Osteoblast (primary cell): ENCODE data around the gene RCAN1. TPM values are rescaled to one million over a fixed set of nuclear protein-coding genes. Genes with fewer than 3 reads are reported as not detected.

ENCODE experiments used
- DNase-seq: peaks from one replicate; pipeline ENCODE4 v3.0.0; 2011; ENCODE audit warnings: low spot score, mixed read lengths; ENCODE audit not compliant: insufficient read length; ENCODE audit errors: missing footprints
- H2AFZ ChIP-seq: 2 replicates; pipeline ENCODE4 v1.6.0; 2011; ENCODE audit warnings: mild to moderate bottlenecking, low read length
- H3K27ac ChIP-seq: 2 replicates; pipeline ENCODE4 v1.5.1; 2011; ENCODE audit warnings: mild to moderate bottlenecking, low read depth, low read length, moderate library complexity
- H3K27me3 ChIP-seq: 2 replicates; pipeline ENCODE4 v1.6.0; 2012; ENCODE audit warnings: mild to moderate bottlenecking, control low read depth, inconsistent platforms, low read length, moderate library complexity; ENCODE audit not compliant: insufficient read depth
- H3K36me3 ChIP-seq: 2 replicates; pipeline ENCODE4 v1.5.1; 2011; ENCODE audit warnings: mild to moderate bottlenecking, low read length, control low read depth, moderate library complexity; ENCODE audit not compliant: insufficient read depth
- H3K4me1 ChIP-seq: 2 replicates; pipeline ENCODE4 v1.5.1; 2011; ENCODE audit warnings: mild to moderate bottlenecking, low read length, control low read depth, moderate library complexity; ENCODE audit not compliant: insufficient read depth
- H3K4me2 ChIP-seq: 2 replicates; pipeline ENCODE4 v1.6.0; 2011; ENCODE audit warnings: mild to moderate bottlenecking, low read length; ENCODE audit not compliant: insufficient read depth
- H3K4me3 ChIP-seq: fragments of 200-600 bp; sonication (generic); 3 replicates; pipeline ENCODE4 v1.5.1; 2012; ENCODE audit warnings: mild to moderate bottlenecking, low read length, inconsistent platforms; ENCODE audit not compliant: insufficient read depth
- H3K79me2 ChIP-seq: 2 replicates; pipeline ENCODE4 v1.6.0; 2012; ENCODE audit warnings: mild to moderate bottlenecking, low read length, control low read depth, inconsistent platforms; ENCODE audit not compliant: insufficient read depth
- H3K9me3 ChIP-seq: 2 replicates; pipeline ENCODE4 v1.5.1; 2011; ENCODE audit warnings: low read depth, low read length, control low read depth
- H4K20me1 ChIP-seq: 2 replicates; pipeline ENCODE4 v1.6.0; 2012; ENCODE audit warnings: mild to moderate bottlenecking, low read length, control low read depth; ENCODE audit not compliant: insufficient read depth
- total RNA-seq: library from RNA; depleted of rRNA; stranded (reverse); fragments of >200 nt; gene quantifications from 2 replicates; pipeline ENCODE4 v1.2.3, GENCODE V29; 2012
- TF ChIP-seq, protein P1 (sequence below): IDR thresholded peaks from 2 replicates; pipeline ENCODE4 v1.5.1; 2011; ENCODE audit warnings: mild to moderate bottlenecking, low read depth, low read length, moderate library complexity; ENCODE audit errors: extremely low read depth

RCAN1 gene
- total RNA-seq, 1 donor: 103 TPM

DNA sequence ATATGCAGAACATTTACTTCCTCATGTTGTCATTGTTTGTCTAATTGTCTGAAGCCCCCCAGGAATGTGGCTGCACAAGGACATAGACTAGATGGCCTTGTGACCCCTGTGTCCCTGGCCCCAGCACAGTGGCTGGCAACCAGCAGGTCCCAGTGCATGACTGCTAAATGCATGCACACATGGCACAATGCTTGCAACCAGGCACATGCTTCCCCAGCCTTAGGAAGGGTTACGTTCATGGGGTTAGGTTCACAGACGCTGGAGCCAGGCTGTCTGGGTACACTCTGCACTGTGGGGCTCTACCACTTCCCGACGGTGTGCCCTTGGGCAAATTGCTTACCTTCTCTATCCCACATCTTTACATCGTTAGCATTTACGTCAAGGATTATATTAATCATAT, 32.6 kb upstream of the RCAN1 start:
- no peaks in the 10 kb centered on the region for H3K36me3 ChIP-seq
- no peak overlapping the region for H3K27ac ChIP-seq
- H3K4me2 ChIP-seq: no peak overlapping the region
- H3K79me2 ChIP-seq: no peaks in the 10 kb centered on the region
- H4K20me1 ChIP-seq: no peaks in the 10 kb centered on the region
- no peak overlapping the region for H3K4me3 ChIP-seq
- H2AFZ ChIP-seq: no peak overlapping the region
- peak; percentile 53 for DNase-seq
- TF ChIP-seq, protein P1, sequence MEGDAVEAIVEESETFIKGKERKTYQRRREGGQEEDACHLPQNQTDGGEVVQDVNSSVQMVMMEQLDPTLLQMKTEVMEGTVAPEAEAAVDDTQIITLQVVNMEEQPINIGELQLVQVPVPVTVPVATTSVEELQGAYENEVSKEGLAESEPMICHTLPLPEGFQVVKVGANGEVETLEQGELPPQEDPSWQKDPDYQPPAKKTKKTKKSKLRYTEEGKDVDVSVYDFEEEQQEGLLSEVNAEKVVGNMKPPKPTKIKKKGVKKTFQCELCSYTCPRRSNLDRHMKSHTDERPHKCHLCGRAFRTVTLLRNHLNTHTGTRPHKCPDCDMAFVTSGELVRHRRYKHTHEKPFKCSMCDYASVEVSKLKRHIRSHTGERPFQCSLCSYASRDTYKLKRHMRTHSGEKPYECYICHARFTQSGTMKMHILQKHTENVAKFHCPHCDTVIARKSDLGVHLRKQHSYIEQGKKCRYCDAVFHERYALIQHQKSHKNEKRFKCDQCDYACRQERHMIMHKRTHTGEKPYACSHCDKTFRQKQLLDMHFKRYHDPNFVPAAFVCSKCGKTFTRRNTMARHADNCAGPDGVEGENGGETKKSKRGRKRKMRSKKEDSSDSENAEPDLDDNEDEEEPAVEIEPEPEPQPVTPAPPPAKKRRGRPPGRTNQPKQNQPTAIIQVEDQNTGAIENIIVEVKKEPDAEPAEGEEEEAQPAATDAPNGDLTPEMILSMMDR: no peak
- H3K4me1 ChIP-seq: no peaks in the 10 kb centered on the region
- peaks cover 37% of the 10 kb centered on the region for H3K27me3 ChIP-seq
- H3K9me3 ChIP-seq: peaks cover 5% of the 10 kb centered on the region

DNA sequence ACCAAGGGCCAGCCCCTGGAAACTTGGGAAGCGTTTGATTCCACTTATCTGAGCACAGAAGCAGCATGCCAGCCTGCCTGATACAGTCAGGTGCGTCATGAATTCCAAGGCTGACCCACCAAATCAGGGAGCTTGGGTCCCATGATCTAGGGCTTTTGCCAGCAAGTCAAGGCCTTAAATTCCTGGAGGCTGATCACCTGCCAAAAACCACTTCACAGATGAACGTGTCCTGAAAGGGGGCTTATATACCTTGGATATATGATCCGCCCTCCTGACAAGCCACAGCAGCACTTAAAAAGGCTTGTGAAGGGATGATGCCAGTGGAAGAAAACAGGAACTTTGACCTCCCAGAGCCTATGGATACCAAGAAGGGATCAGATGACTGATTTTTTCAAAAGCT, 29.9 kb upstream of the RCAN1 start:
- no peak for DNase-seq
- Histone ChIP-seq H3K4me3 (no peak overlapping the region), H3K27me3 (peaks cover 20% of the 10 kb centered on the region), H4K20me1 (no peaks in the 10 kb centered on the region), H3K4me1 (peaks cover 9% of the 10 kb centered on the region), H3K27ac (no peak overlapping the region), H3K79me2 (no peaks in the 10 kb centered on the region), H2AFZ (no peak overlapping the region), H3K36me3 (no peaks in the 10 kb centered on the region), H3K9me3 (no peaks in the 10 kb centered on the region), H3K4me2 (no peak overlapping the region)
- TF ChIP-seq, protein P1: no peak

- Histone ChIP-seq H3K27ac (no peak overlapping the region), H4K20me1 (no peaks in the 10 kb centered on the region), H2AFZ (no peak overlapping the region), H3K27me3 (peaks cover 5% of the 10 kb centered on the region), H3K4me1 (peaks cover 9% of the 10 kb centered on the region), H3K9me3 (no peaks in the 10 kb centered on the region), H3K36me3 (no peaks in the 10 kb centered on the region), H3K79me2 (no peaks in the 10 kb centered on the region), H3K4me2 (no peak overlapping the region), H3K4me3 (no peak overlapping the region)
- DNase-seq: peak; percentile 38
- TF ChIP-seq, protein P1: no peak
Measured at GRCh38 chr21:34642211-34643075, 27.5 kb upstream of the RCAN1 start.

DNA sequence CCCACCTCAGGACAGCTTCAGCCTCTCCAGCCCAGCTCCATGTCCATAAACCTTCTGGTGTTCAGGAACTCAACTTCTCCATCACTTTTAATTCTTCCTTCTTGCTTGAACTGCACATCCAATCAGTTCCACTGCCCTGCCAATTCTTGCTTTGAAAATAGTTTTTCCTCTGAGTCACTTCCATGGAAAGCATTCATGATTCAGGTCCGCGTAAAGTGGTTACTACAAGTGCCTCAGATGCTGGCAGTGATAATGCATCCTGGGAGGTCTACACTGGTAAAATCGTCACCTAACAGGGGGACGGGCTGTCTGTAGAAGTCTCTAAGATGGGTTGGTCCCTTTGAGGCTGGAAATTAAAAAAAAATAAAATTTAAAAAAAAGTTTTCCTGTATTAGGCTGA, 25.9 kb upstream of the RCAN1 start:
- H3K9me3 ChIP-seq: no peaks in the 10 kb centered on the region
- H3K4me1 ChIP-seq: peaks cover 9% of the 10 kb centered on the region
- H2AFZ ChIP-seq: no peak overlapping the region
- H3K36me3 ChIP-seq: no peaks in the 10 kb centered on the region
- TF ChIP-seq, protein P1: no peak
- H3K4me2 ChIP-seq: peak overlapping the region; percentile 75
- H4K20me1 ChIP-seq: no peaks in the 10 kb centered on the region
- H3K79me2 ChIP-seq: no peaks in the 10 kb centered on the region
- H3K27ac ChIP-seq: peak overlapping the region; percentile 17
- DNase-seq: peak; percentile 88
- H3K27me3 ChIP-seq: peaks cover 11% of the 10 kb centered on the region
- peak overlapping the region; percentile 57 for H3K4me3 ChIP-seq
